Stomach (tissue), 4 donors: ENCODE data around the gene CYP1A2.

Source experiments
- EP300 ChIP-seq: sonication (generic); formaldehyde crosslinking; IDR thresholded peaks from one replicate; pipeline ENCODE4 v1.6.1; 2017; ENCODE audit warnings: antibody characterized with exemption
- POLR2A ChIP-seq, 4 donors: fragments of 450-650 bp; IDR thresholded peaks; one replicate each; pipeline ENCODE4 v1.6.1; 2016; ENCODE audit warnings: antibody characterized with exemption in 4 of 4, control low read depth in 2 of 4, mild to moderate bottlenecking in 1 of 4, moderate library complexity in 1 of 4
- POLR2AphosphoS5 ChIP-seq, 3 donors: sonication (generic); formaldehyde crosslinking; IDR thresholded peaks; one replicate each; pipeline ENCODE4 v1.6.1; 2016; ENCODE audit warnings: antibody characterized with exemption in 3 of 3
- TF ChIP-seq, protein P1 (sequence below), 7 experiments: fragments of 450-650 bp in 4 of 7; fragments of 200-600 bp in 3 of 7; sonication (generic) in 3 of 7; IDR thresholded peaks; one replicate each; pipeline ENCODE4 v1.5.1; 2016 to 2019; ENCODE audit warnings: antibody characterized with exemption in 7 of 7, control low read depth in 2 of 7, mild to moderate bottlenecking in 1 of 7

DNA sequence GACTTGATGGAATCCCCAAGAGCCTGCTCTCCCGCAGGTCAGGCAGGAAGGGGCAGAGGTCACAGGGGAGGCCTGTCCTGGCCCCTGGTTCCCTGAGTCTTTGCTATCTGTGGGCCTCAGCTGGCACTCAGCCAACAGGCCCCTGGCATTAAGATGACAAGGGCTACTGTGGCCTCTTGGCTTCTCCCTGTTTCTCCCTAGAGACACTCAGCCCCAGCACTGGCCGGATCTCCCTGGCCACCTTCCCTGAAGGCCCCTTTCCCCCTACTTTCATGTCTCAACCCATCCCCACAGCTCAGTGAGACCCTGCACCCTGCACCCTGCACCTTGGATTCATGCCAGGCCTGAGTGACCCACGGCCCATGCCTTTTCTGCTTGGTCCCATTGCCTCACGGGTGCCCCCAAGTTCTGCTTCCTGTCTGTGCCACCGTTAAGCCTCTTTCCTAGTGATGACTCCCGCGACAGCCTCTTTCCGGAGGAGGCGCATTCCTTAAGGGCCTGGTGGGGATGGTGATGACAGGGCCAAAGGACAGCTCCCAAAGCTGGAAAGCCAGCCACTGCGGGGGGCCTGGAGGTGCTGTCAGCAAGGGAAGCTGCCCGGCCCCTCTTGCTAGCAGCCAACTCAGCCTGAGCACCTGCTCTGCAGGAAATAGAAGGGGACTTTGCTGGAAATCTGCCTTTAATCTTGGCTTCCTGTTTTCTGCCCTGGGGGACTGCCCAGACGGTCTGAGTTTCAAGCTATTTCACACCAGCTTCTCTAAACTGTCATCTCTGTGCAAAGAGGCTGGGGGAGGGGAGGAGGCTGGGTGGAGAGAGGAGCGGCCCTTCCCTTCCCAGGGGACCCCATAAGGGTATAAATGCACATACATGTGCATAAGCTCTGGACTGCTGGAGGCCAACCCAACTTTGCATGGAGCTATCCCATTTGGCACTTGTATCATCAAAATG is 28.4 kb downstream of the CYP1A2 start:
- TF ChIP-seq POLR2A (IDR thresholded peaks at IDR 0.05) (no peak), POLR2AphosphoS5 (IDR thresholded peaks at IDR 0.05) (no peak), EP300 (no peak)
- TF ChIP-seq, protein P1, sequence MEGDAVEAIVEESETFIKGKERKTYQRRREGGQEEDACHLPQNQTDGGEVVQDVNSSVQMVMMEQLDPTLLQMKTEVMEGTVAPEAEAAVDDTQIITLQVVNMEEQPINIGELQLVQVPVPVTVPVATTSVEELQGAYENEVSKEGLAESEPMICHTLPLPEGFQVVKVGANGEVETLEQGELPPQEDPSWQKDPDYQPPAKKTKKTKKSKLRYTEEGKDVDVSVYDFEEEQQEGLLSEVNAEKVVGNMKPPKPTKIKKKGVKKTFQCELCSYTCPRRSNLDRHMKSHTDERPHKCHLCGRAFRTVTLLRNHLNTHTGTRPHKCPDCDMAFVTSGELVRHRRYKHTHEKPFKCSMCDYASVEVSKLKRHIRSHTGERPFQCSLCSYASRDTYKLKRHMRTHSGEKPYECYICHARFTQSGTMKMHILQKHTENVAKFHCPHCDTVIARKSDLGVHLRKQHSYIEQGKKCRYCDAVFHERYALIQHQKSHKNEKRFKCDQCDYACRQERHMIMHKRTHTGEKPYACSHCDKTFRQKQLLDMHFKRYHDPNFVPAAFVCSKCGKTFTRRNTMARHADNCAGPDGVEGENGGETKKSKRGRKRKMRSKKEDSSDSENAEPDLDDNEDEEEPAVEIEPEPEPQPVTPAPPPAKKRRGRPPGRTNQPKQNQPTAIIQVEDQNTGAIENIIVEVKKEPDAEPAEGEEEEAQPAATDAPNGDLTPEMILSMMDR (IDR thresholded peaks at IDR 0.05) = no peak
